ENCODE results near the gene SNX11. TPM values are rescaled to one million over a fixed set of nuclear protein-coding genes. Genes with fewer than 3 reads are reported as not detected.

Gene SNX11
- total and polyA plus RNA-seq, 9 of the 15 experiments (the other 6 are each of a cell fraction or from before 2014, with no cell fraction given) = 12.4 to 24.0 (median 16.8) TPM

DNA sequence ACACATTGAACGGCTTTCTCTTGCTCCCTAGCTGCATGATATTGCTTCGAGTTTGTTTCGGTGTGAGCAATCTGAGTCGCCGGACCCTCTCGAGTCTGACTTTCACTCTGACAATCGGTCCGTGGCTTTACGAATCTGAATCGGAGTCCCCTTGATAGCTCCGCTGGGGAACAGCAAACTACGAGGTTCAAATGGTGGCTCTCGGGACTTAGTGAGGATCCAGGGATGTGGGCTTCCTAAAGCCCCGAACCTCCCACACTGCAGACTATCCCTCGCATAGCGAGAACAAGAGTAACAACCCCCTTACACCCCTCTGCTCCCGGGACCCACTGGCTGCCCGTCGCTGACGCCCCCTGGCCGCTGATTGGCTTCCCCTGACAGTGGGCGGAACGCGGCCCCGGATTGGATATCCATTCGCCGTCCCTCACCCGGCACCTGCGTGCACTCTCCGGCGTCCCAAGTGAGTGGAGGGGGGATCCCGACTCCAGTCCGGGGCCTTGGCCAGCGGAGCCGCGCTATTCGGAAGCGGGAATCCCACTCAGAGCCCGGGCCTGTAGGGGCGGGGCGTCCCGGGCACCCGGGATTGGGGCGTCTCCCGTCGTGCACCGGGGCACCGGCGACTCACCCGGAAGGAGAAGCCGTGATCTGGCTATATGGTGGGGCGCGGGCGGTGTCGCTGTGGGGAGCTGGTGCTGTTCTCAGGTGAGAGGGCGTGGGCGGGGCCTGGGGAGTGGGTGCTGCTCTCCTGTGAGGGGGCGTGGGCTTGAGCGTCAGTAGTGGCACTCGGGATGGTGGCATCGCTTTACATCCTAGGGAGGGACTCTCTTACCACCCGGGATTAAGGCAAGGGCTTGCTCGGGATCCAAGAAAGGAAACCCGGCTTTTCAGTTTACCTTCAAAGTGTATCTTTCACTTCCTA lies at the start of gene SNX11 (continued):
- TF ChIP-seq HDAC1 (IDR thresholded peaks at IDR 0.05) (peak in 1 of 2 experiments; percentile 69; a peak in 2 of 4 replicates), TAL1 (IDR thresholded peaks at IDR 0.05) (no peak), TARDBP (IDR thresholded peaks at IDR 0.05) (peak; percentile 38), ZBTB7A (IDR thresholded peaks at IDR 0.05; ENCODE audit: borderline replicate concordance, control insufficient read depth, low read depth, low read length) (peak; percentile 83), CXXC5 (CRISPR knock-in tag; IDR thresholded peaks at IDR 0.05) (peak; percentile 74), RFX1 (IDR thresholded peaks at IDR 0.05) (no peak), HDGF (IDR thresholded peaks at IDR 0.05) (no peak), ZBTB8A (IDR thresholded peaks at IDR 0.05; ENCODE audit: partially characterized antibody) (no peak), FOXP1 (CRISPR knock-in tag; IDR thresholded peaks at IDR 0.05) (no peak), ZNF143 (CRISPR knock-in tag; IDR thresholded peaks at IDR 0.05) (peak; percentile 82), LCOR (CRISPR knock-in tag; IDR thresholded peaks at IDR 0.05) (peak; percentile 88; the same call in 1 of the 2 replicates), KLF1 (tag; IDR thresholded peaks at IDR 0.05) (0 out of 2 replicates have a peak, but pooled peaks have one; percentile 54), FOXJ3 (CRISPR knock-in tag; IDR thresholded peaks at IDR 0.05) (no peak), SRF (CRISPR knock-in tag; IDR thresholded peaks at IDR 0.05) (no peak; a peak in 1 of 4 replicates), NEUROD1 (IDR thresholded peaks at IDR 0.05; ENCODE audit: borderline replicate concordance, low read depth, low read length, partially characterized antibody) (peak; percentile 44), KDM2B (CRISPR knock-in tag; IDR thresholded peaks at IDR 0.05) (0 out of 2 replicates have a peak, but pooled peaks have one; percentile 4), E2F3 (CRISPR knock-in tag; IDR thresholded peaks at IDR 0.05) (no peak), MAZ (CRISPR knock-in tag; conservative IDR thresholded peaks at IDR 0.05 in 1 of 2, IDR thresholded peaks at IDR 0.05 in 1 of 2) (peak; percentile 68 to 82), SMARCB1 (IDR thresholded peaks at IDR 0.05; ENCODE audit: insufficient read length, low read depth) (no peak), POLR3A (IDR thresholded peaks at IDR 0.05; ENCODE audit: borderline replicate concordance, extremely low read depth, insufficient read depth, insufficient read length) (no peak), ZNF75A (CRISPR knock-in tag; IDR thresholded peaks at IDR 0.05) (no peak)
- TF ChIP-seq, protein P1, sequence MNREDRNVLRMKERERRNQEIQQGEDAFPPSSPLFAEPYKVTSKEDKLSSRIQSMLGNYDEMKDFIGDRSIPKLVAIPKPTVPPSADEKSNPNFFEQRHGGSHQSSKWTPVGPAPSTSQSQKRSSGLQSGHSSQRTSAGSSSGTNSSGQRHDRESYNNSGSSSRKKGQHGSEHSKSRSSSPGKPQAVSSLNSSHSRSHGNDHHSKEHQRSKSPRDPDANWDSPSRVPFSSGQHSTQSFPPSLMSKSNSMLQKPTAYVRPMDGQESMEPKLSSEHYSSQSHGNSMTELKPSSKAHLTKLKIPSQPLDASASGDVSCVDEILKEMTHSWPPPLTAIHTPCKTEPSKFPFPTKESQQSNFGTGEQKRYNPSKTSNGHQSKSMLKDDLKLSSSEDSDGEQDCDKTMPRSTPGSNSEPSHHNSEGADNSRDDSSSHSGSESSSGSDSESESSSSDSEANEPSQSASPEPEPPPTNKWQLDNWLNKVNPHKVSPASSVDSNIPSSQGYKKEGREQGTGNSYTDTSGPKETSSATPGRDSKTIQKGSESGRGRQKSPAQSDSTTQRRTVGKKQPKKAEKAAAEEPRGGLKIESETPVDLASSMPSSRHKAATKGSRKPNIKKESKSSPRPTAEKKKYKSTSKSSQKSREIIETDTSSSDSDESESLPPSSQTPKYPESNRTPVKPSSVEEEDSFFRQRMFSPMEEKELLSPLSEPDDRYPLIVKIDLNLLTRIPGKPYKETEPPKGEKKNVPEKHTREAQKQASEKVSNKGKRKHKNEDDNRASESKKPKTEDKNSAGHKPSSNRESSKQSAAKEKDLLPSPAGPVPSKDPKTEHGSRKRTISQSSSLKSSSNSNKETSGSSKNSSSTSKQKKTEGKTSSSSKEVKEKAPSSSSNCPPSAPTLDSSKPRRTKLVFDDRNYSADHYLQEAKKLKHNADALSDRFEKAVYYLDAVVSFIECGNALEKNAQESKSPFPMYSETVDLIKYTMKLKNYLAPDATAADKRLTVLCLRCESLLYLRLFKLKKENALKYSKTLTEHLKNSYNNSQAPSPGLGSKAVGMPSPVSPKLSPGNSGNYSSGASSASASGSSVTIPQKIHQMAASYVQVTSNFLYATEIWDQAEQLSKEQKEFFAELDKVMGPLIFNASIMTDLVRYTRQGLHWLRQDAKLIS (CRISPR knock-in tag; IDR thresholded peaks at IDR 0.05) = no peak
- TF ChIP-seq, protein P2, sequence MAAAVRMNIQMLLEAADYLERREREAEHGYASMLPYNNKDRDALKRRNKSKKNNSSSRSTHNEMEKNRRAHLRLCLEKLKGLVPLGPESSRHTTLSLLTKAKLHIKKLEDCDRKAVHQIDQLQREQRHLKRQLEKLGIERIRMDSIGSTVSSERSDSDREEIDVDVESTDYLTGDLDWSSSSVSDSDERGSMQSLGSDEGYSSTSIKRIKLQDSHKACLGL (CRISPR knock-in tag; IDR thresholded peaks at IDR 0.05; ENCODE audit: borderline replicate concordance, poor library complexity, severe bottlenecking) = no peak

All from K562 (cell line).